NK-92 treated with Interleukin-12 subunit alpha and Interleukin-12 subunit beta, amount 100 ng/mL, for 24 hours (cell line): ENCODE results near the gene TENT5C.

Experiments
- DNase-seq: peaks from one replicate; lab custom pipeline; 2025; lab: John Stamatoyannopoulos, UW

Gene TENT5C

DNA sequence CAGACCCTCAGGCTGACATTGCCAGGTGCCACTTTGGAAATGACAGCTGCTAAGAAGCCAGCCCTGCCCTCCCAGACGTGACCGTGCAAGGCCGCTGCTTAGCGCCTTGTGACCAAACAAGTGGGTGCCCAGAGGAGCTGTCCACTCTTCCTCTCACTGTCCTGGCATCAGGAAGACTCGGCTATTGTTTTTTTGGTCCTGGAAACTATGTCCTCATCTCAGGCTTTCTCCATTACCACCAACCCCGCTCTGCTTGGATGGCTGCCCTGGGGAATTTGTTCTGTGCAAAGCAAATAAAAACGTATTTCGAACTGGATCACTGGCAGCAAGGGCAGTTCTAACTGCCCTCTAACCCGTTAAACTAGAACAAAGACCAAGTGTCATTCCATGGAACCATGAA is 13.7 kb upstream of the TENT5C start:
- DNase-seq, result no peak

DNA sequence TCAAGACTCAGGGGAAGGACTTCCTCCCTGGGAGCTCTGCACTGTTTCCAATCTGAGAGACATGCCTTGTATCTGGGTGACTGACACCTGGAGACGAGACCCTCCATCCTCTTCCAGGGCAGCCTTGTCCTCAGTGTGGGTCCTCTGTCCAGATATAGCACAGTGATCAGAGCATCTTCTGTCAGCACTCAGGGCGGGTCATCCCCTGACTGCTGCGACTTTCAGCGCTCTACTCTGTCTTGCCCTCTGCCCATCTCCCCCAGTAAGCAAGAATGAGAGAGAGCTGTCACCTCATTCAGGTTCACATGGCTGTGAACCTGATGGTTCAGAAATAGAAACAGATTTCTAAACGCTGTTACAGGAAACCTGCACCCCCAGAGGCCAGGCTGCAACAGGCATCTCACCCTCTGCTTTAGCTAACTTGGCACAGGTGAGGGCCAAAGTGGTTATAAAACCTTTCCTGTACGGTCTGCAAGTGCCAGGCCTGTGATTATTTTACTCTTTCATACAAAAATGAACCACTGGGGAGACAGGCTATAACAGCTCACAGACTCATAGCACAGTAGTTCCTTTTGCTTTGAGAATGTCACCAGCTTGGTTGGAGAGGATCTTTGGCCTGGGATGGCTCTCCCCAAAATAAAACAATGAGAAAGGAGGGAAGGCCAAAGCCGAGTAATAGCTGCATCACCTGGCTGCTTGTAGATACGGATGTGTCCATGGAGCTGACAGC is 11.4 kb upstream of the TENT5C start:
- no peak for DNase-seq

DNA sequence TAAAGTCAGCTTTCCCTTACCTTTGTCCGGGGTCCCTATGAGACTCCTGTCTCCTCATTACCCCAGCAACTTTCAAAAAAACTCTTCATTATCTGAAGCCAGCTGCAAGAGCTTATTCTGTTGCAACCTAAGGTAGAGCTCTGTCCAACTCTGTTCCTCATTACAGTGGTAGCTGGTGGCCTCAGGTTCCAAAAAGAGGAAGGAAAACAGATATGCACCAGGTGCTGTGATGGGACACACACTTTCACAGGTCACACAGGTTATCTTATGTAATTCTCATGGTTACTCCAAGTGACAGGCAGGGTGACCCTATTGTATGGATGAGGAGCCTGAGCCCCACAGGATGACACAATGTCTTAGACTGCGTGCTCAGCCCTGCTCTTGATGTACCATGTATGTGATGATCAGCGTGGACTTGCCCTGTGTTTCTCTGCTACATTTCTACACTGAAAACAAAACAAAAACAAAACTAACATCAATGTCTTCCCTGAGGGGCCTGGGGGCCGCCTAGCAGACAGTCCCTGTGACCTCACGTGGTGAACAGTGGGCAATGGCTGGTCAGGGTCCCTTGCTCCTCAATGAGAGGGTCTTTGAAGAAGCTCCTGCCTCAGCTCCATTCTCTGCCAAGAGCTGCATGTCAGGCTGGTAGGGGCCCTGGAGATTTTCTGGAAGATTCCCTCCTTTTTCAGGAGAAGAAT is 9.7 kb upstream of the TENT5C start:
- no peak for DNase-seq

DNA sequence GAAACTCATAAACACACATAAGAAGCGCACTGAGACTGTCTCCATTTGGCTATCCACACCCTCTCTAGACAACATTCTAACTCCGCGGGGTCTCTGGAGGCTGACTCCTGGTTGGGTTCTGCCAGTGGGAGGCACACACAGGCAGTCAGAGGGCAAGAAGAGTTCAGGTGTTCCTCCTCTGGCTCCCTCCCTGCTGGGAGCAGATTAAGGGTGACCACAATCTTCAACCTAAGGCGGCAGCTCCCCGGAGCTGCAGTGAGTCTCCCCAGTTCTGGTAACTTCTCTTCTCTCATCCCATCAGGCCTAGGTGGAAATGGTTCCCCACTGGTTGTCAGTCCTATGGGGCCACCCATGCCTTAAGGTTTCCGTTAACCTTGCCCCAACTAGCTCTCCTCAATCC is 7.4 kb upstream of the TENT5C start:
- no peak for DNase-seq

DNA sequence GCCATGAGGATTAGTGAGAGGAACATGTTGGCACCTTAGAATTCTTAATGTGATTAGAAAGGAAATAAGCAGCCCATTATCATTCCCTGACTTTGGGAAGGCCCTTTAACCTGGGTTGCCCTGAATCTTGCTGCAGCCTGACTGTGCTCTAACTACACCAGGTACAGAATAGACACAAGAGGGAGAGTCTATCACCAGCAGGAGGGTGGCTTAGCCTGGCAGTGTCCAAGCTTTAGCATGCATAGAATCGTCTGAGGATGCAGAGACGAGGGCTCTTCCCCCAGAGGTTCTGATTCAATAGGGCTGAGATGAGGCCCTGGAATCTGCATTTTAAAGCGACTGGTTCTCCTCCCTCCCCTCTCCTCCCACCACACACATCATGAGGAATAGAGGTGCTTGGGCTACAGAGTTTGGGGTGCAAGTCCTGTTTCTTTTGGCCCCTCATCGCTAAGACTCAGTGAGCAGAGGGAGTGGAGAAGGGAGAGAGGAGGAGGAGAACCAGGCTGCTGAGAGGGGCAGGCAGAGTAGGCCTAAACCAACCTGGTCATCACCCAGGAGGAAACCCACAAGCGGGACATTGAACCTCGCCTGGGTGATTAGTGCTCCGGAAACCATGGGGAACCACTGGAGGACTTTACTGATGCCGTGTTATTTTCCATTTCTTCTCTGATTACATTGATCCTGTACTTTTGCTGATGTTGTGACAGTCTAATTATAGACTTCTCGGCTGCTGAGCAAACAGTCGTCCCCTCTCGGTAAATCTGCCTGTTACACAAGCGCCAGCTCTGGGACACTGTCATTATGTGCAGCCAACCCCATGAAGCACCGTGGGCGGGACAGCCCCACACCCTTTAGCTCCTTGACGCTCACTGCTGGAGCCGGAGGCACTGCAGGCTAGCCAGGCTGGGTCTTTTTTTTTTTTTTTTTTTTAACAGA is 6.3 kb upstream of the TENT5C start:
- no peak for DNase-seq

DNA sequence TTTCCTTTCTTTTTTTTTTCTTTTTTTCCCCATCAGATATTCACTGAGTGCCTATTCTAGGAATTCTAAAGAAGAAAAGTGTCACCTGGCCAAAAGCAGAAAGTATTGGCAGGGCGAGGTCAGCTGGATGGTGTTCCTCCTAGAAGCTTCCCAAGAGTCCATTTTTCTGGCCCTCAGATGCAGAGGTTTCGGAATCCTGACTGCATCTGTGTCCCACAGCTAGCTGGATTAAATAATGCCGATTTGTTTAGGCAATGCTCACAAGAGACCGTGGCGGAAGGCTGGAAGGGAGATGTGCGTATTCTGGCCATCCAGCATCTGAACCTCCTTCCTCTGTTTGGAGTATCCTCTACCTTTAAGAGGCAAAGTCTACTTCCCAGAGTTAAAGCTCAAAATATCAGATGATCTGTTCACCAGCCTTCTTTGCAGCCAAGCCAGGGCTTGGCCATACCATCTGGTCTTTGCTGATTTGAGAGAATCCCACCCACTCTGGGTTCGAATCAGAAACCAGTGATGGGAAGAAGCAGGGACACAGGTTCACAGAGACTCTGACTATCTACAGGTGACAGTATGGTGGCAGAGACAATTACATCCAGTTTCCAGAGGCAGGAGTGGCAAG is 5.4 kb upstream of the TENT5C start:
- no peak for DNase-seq

DNA sequence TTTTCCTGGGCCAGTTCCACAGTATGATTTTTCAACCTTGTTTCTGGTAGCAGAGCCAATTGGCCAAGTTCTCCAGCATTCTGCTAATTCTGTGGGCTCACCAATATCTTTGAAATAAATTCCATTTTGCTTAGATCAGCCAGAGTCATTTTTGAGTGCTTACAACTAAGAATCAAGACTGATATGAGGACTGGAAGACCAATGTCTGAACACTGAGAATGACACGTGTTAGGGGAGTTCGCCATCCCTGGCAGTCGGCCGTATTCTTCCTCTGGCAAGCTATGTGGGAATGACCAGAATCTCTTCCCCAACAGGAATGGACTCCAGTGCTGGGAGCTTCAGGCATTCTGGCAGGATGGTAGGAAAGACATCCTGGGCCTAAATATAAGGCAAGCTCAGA is 4.9 kb upstream of the TENT5C start:
- no peak for DNase-seq

DNA sequence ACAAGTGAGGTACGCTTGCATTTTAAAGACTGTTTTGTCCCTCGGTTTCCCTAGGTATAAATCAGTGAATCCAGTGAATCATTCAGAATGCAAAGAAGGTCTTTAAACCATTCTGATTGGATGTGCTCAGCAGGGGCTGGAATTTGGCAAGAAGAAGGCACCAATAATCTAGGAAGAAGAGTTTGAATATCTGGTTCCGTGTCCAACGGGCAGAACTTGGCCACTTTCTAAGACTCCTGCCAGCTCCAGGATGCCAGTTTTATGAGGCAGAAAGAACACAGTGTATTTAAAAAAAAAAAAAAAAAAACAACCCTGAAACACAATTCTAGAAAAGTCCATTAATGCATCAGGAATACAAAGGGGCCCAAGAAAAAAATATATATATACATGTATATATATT is 3.0 kb upstream of the TENT5C start:
- DNase-seq, result no peak

DNA sequence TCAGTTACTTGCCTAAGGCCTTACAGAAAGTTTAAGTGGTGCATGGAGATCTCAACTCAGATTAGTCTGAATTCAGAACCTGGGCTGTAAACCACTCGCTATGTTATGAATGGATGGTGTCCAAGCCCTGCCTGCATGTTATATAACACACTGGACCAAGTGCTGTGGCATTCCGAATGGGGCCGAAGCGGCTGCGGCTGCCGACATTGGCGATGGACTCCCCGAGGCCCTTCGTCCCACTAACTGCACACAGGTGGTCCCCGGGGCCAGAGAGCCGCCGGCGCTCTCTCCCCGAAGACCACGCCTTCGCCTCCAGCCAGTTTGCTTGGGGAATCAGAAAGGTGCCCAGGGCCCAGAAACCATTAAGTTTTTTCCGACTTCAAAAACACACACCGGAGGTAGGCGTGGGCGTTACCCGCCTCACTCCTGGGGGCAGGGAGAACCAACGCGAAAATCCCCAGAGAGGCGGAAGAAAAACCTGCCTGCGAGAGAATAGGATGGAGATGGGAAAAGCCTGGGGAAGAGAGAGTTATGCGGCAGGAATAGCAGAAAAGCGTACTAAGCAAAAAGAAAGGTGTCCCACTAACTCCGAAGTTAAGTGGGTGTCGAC is 579 bp upstream of the TENT5C start:
- DNase-seq, result no peak

DNA sequence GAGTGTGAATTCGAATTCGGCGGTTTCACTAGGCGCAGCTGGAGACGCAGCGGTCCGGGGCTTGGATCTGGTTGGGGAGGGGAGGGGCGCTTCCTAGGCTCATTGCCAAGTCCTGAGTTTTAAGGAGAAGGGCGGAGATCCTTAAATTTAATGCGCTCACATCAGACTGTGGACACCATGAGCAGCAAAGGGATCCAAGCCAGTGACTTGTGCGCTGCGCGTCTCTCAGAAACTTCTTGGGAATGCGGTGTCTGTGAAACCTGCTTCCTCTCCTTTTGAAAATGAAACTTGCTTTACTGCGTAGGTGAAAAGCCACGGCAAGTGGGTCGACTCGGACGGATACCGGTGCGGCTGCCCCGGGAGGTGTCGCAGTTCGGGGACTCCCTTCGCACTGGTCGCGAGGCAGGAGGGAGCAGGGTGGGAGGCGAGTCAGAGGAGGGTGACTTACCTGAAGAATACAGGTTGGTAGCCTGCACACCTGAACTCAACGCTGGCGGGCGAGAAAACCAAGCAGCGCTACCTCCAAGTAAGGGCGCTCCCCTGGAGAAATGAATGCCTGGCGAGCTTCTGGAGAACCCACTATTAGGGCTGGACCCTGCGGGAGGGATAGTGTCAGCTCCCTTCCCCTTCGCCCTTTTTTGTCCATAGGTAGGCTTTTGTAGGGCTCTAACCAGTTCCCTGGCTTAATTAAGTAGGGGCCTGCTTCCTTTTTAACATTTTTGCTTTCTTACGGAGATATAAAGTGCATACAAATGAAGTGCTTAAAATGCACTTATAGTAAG is 992 bp downstream of the TENT5C start:
- peak; percentile 68 for DNase-seq

DNA sequence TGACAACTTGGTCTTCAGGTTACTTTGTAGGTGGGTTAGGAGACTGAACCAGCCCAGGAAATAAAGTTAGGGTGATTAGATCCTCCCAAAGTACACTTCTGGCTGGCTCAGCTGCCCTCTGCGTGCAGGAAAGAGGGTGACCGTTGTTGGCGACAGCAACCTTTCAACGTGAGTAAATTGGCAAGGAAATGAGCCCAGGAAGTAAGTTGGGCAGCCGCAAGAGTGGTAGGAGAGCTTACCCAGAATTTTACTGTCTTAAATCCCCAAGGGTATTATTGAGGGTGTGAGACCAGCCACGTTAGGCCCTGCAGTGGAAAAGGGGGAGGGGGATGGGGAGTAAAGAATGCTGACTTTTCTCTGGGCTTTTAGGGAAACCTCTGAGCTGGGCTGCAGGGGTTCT is 1.6 kb downstream of the TENT5C start:
- peak; percentile 46 for DNase-seq

DNA sequence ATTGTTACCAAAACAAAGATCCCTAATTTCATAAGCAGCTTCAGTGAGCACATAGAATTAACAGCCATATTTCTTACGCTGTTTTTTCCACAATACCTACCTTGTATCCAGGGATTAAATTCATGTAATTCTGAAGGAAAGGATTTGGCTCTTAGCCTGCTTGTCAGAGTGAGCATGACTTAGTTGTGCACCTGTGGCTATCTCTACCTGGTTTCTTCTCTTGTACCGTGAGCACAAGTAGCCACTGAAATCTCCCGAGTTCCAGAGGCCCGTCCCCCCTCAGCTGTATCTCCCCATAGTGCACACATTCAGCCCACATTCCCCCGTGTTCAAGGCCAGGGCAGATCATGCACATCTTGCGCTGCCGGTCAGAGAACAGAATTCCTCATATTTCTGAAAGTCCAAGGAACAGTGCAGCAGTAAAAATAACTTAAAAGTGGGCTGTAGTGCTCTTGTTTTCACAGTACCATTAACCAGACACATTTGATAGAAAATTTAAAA is 2.3 kb downstream of the TENT5C start:
- no peak for DNase-seq

DNA sequence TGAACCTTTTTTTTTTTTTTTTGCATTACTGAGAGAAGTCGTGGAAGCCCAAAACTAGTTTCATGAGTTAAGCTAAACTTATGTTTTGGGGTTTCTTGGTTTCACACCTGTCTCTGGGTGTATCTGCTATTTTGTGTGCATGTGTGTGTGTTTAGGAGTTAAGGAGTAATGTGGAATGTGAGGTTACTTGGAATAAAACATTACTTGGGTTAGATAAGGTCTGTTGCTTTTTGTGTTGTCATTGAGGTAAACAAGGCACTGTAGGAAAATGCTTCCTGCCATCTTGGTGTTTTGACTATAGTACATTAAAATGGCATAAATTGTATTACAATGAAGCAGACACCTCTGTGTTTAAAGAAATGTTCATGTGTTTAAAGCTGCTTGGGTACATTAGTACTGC is 2.9 kb downstream of the TENT5C start:
- DNase-seq, result no peak

DNA sequence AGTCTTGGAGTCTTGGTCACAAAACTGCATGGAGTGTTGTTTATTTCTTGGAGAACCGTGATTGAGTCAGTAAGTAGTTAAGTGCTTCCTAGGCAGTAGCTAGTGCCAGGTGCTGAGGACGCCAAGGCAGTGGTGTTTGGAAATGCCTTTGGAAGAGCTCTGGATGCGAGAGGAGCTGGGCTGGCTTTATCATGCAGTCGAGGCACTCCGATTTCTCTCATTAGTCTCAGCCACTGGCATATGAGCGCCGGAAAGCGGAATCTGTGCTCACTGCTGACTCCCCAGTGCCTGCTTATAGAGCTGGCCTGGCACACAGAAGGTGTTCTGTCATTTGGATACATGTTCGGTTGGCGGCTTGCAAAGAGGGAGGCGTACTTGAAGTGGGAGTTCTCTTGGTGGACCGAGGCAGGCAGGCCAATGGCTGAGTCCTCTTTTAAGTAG is 3.6 kb downstream of the TENT5C start:
- DNase-seq, result no peak

DNA sequence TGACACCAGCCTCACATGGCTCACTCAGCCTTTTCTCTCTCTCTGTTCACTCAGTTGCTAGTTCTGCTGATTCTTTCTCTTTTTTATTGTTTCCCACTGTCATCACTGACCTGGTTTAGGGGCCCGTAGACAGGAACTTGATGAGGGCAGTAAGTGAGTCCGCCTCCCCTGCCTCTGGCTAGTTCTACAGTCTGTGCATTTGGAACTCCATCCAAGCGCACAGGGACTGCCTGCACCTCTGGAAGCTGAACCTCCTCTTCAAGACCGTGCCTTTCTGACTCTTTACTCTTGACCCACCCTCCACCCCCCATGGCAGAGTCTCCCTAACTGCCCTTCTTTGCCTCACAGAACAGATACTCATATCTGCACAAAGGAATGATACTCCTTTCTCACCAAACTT is 4.2 kb downstream of the TENT5C start:
- no peak for DNase-seq

DNA sequence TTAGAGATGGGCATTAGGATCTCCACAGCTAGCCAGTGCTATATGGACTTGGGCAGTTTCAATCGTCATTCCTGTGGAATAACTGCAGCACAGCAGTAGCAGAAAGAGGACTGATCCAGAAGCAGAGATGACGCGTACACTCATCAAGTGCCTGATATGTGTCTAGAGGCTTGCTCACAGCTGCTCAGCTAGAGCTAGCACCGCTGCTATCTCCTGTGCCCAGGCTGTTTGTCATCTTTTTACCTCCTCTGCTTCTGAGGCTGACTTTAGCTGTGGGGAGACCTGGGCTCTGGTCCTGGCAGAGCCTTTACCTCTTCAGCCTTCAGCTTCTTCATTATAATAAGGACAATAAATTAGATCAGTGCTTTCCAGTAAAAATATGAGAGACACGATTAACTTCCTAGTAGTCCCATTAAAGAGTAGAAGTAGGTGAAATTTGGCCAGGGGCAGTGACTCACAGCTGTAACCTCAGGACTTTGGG is 5.3 kb downstream of the TENT5C start:
- DNase-seq, result no peak

DNA sequence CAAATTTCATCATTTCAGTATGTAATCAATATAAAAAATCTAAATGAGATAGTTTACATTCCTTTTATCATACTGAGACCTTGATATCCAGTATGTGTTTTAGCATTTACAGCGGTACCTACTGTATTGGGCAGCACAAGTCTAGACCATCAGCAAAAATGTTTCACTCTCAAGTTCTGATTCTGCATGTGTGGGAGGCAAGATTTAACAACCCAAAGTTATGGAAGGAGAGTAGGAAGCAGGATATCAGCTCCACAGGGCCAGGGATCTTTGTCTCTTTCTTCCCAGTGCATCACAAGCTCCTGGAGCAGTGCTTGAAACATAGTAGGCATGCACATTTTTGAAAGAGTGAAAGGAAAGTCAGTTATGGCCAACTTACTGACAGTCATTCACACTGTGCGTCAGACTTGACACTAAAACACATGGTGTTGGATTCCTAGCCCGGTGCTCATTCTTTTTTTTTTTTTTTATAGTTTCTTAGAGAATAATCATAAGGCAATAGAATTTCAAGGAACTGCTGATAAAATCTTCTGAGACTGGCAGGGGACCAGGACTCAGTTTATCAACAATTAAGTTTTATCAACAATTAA is 6.1 kb downstream of the TENT5C start:
- DNase-seq, result no peak

DNA sequence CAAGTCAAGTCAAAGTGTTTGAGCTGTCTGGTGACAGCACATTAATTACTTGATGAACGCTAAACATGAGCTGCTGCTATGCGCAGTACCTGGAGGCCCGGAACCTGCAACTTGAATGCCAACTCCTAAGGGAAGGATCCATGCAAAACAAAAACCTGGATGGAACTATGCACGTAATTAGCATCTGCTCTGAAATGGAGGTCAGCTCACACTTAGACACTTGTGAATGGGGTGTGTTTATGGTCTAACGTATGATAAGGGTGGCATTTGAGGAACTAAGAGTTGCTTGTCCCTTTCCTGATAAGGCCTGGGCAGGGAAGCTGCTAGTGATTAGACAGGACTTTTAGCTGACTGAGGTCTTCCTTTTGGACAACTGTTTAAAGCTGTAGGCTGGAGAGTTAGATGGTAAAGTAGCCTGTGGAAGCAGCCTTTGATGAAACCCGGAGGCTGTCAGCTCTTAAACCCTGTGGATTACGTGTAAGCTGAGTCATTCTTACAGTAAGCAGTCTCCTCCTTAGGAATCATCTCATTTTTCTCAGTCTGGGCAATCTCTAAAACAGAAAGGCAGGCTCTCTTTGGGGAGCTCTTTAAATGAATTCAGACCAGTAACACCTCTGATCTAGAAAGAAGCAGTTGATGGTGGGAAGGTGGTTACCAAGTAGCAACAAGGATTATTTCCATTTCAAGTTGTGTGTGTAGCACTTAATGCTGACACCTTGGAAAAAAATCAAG is 6.8 kb downstream of the TENT5C start:
- DNase-seq, result no peak

DNA sequence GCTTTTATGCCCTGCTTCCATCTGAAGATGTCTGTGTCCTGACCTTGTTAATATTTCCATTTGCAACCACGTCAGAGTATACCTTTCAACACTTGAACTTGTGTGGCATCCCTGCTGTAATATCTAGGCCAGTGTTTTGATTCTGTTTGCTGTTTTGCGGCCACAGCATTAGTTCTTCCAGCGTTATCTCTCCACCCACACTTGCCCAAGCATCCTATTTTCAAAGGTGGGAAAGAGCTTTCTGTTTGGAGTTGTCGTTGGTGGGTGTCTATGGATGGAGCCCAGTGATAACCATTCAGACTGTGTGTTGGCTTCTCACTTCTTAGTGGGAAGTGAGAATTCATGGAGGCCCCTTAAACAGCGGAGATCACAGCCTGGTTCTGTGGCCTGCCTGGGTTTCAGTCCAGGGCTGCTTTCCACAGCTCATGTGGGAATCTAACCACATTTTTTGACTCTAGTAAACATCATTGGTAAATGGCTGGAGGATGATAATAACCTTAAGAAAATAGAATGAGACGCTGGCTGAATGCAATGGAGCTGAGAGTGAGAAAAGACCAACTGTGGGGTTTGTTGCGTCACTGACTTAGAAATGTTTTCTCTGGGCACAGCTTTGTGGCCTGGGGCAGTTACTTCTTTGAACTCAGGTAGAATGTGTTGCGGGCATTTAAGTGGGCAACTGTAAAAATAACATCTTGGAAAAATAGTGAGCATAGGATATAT is 7.6 kb downstream of the TENT5C start:
- no peak for DNase-seq
